ENCODE results near the gene GPATCH11.

GPATCH11 gene

DNA sequence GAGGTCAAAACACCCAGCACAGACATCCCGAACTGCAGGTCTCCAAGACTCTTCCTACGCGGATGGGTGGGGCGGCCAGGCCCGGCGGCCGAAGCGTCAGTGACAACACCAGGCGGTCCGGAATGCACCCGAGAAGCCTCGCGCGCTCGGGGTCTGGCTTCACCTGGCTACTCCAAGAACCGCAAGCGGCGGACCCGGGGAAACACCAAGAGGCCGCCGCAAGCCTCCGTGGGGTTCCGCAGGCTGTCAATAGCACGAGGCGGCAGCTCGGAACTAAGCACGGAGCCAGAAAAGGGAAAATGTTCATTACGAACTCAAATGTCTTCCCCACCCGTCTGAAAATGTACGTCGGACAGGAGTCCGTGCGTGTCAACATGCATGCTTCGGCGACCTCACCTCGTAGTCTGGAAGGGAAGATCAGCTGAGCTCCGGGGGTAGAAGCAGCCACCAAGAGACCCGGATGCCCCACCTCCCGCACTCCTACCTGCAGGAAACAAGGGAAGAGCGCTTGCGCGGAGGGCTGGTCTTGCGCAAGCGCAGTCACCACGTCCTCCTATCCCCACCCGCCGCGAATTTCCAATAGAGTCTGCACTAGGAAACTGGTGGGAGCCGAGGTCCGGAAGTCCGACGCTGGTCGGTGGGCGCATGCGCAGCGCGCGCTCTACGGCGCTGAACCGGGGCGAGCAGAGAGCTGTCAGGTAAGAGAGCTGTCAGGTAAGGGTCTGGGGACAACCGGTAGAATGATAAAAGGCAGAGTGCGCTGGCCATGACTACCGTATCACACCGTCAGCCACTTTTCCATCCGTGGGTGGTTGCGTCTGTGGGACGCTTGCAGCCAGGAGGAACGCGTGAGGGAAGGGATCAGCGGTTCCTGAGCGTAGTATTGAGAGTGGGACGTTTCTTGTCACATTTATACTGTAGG is at the start of gene GPATCH11, which contains the start of gene HEATR5B:
GPATCH11 (plus strand) TSS at position 646 of the 922 bp plus-strand sequence. CDS start 3,864 bp downstream, outside the sequence.
HEATR5B (minus strand) TSS at position 500 of the 922 bp plus-strand sequence. CDS start 958 bp downstream, outside the sequence.
- DNase-seq: peak; percentile 96

DNA sequence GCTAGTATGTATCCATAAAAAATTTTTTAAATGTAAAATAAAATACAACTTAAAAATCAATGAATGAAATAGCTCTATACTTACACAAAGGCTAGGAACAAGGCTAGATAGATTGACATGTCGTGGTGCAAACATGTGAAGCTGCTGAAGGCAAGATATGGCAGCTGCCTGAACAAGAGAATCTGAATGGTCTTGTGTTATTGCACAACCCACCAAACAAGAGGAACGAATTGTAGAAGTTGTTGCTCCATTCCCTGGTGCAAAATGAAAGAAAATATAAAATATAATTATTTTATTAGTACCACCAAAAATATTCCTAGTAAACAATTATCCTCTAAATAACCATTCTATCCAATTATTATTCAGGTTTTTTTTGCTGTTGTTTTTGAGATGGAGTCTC is 46.5 kb upstream of the GPATCH11 start:
- DNase-seq: no peak

- DNase-seq: no peak
Measured at GRCh38 chr2:37039580-37039979, 44.7 kb upstream of the GPATCH11 start.

DNA sequence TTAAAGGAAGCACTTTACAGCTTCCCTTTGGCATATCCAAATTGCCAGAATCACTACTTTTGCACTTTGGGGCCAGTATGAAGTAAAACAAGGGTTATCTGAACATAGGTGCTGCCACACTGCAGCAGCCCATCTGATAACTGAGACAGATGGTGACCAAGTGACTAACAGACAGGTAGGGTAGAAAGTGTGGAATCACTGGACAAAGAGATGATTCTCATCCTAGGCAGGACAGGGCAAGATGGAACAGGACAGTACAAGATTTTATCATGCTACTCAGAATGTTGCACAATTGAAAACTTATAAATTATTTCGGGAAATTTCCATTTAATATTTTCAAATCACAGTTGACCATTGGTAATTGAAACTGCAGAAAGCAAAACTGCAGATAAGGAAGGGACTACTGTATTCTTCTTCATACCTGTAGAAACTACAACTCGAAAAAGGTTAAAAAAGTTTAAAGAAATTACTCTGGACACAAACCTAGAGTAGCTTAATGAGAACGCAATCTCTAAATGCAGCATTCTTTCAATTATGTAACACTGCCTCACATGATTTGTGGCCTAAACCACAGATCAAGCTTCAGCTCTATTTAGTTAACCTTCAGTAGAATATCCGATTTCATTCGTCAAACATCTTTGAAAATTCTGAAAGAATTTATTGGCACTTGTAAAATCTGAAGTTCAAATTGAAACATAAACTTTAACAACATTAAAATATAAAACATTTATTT is 31.6 kb upstream of the GPATCH11 start:
- no peak for DNase-seq

DNA sequence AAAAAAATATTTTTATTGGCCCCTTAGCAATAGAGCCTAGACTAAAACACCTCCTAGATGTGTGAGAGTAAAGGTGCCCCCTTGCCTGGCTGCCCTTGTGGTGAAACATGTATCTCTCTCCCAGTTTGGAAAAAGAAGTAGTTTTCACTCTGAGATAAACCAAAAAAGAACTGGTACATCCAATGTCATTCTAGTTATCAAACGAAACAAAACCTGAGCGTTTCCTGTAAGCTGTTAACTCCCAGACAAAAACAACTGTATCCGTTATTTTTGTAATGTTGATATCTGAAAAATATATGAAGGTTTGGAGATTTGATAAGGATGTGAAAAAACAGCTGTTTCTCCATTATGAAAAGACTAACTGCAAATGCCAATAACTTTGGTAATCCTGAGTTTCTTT is 24.5 kb upstream of the GPATCH11 start:
- DNase-seq: no peak

DNA sequence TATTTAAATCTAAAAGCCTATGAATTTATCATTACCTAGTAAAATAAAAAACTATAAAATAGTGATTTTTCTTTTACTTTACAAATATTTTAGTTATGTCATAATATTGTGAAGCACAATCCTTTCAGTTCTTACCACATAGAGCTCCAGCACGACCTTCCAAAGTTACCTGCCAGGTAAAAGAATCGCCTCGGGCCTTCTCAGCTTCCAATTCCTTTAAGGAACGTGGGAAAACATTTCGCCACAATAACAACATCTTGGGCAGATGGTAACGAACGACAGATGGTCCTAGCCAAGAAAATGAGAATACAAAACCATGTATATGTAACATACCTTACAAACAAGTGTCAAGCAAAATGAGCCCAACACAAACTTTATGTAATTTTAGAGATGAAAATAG is 23.9 kb upstream of the GPATCH11 start:
- DNase-seq: no peak

DNA sequence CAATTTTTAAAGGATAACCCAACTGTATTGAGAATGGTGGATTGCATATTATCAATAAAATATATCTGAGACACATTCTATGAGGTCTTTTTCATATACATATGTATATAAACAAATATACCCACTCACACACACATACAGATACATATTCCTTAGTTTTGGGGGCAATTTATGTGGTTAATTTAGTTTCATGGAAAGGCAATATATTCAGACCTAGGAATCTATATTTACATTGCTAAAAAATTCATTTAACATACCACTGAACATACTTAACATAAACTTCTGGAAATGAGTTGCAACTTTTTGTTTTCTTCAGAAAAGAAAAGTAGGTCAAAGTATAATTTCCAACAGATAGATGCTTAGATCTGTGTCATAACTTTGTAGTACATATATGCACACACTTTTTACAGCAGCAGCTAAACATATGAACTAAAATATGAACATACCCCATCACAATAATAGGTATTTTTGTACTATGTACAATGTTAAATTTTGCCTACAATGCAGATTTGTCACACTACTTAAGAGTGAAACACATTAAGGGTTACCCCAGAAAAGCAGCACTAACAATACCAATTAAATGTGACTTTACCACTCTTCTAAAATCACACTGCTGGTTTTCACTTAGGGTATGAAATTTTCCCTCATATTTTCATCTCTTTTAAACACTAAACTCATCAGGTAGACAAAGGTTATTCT is 23.2 kb upstream of the GPATCH11 start:
- no peak for DNase-seq

- no peak for DNase-seq
Measured at GRCh38 chr2:37061776-37062175, 22.5 kb upstream of the GPATCH11 start.

DNA sequence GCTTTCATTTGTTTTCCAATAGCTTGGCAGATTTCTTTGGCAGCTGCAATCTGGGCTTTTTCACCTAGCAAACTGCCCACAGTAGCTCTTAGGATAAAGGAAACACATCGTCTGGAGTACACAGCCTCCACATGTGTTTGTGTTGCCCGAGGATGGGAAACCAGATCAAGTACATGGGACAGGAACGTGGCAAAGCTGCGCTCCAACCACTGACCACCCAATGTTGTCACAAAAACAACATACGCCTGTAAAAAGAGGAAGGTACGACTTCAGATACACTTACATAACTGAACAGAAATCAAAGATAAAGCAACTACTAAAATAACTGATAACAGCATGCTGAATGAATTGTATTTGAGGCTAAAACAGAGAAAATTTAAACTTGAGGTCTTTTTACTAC is 15.6 kb upstream of the GPATCH11 start:
- DNase-seq: no peak

DNA sequence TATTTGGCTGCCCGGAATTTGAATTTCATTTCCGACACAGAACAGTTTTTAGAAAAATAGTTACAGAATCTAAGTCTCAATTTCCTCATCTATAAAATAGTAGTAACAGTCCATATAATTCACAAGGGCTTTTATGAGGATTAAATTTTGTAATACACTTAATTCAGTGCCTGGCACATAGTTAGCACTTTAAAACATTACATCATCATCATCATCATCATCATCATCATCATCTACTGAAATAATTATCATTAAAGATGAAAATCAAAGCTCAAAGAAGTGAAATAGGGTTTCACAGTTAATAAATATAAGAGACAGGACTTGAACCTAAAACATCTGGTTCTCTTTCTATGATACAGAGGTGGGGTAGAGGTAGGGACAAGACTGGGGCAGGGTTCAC is 13.4 kb upstream of the GPATCH11 start:
- DNase-seq: no peak

DNA sequence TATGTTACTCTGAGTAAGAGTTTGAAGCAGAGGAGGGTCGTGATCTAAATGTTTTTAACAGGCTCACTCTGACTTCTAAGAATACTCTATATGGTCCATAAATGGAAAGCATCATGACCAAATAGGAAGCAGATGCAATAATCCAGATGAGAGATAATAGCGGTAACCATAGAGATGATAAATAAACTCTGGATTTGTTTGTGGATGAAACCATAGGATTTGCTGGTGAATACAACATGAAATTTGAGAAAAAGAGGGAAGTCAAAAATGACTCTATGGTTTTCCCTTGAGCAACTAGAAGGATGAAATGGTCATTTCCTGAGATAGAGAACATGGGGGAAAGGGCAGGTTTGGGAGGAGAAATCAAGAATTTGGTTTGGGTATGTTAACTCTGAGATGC is 4.1 kb upstream of the GPATCH11 start:
- DNase-seq: peak; percentile 65

GRCh38 chr2:37080689-37081088 is 3.6 kb upstream of the GPATCH11 start:
- DNase-seq: peak; percentile 40

DNA sequence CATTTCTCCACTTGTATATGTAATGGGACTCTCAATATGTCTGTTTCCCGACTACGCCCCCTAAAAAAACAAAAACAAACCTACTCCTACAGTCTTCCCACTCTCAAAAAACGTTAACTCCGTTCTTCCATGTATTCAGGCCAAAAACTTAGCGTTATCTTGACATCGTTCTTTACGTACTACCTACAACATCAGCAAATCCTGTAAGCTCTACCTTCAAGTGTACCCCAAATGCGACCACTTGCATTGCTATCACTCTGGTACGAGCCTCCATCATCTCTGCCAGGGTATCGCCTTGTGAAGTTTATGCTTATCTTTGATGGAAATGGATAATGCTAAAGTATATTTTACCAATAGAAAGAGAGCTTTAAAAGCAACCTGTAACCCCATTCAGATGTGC is 479 bp downstream of the GPATCH11 start:
- no peak for DNase-seq

DNA sequence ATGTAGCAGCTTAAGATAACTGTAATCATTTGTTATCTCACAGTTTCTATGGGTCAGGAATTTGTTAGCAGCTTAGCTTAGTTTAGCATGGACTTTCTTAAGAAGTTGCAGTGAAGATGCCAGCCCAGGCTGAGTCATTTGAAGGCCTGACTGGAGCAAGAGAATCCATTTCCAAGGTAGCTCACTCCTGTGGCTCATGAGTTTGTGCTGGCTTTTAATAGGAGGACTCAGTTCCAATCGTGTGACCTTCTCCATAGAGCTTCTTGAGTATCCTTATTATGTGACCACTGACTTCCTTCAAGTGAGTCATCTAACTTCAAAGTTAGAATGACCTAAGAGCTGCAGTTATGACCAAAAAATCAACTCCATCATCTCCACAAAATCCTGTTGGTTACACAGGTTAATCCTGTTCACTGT is 1.4 kb downstream of the GPATCH11 start:
- DNase-seq: peak; percentile 59

DNA sequence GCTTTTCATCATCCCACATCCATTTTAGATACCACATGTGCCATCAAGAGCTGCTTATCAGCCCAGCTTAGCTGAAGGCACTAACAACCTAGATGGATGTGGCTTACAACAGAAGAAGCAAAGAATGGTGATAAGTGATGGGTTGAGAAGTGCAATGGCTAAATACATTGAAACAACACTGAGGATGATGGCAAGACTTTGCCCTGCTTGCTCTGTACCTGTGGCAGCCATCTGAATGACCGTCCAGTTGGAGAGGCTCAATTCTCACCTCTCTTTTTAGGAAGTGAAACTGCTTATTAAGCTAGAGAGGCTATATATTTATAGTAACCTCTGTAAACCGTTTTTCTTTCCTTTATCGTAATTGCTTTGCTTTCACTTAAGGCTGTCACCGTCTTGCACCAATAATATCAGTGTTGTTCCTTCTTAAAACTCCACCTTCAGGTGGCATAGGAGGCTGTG is 5.7 kb downstream of the GPATCH11 start:
- peak; percentile 54 for DNase-seq

DNA sequence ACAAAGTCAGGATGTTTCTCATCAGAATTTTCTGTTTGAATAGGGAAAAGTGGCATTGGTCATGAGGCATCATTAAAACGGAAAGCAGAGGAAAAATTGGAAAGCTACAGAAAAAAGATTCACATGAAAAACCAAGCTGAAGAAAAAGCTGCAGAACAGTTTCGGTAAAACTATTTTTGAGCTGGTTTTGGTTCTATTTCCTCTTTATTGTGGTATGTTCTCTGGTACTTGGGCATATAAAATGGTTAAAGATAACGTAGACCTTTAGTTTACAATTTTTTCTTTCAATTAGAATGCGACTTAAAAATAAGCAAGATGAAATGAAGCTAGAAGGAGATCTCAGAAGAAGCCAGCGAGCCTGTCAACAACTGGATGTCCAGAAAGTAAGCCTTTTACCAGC is 7.6 kb downstream of the GPATCH11 start:
- no peak for DNase-seq

DNA sequence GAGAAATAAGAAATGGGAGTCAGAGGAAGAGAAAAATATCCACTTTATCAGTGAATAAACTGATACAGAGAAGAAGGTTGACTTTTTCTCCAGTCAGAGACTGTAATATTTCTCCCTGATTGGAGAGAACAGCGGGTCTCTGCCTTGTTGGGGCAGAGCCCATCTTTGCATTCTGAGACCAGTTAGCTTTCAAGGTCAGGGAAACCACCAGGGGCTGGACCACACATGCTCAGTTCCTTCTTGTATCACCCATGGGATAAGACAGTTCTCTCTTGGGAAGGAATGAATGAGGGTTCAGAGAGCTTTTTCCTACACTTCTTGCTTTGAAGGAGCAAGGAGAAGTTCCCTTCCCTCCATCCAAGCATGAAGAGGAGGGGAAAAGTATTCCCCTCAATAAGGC is 12.2 kb downstream of the GPATCH11 start:
- DNase-seq: no peak

- no peak for DNase-seq
Measured at GRCh38 chr2:37098416-37099118, 14.2 kb downstream of the GPATCH11 start.

DNA sequence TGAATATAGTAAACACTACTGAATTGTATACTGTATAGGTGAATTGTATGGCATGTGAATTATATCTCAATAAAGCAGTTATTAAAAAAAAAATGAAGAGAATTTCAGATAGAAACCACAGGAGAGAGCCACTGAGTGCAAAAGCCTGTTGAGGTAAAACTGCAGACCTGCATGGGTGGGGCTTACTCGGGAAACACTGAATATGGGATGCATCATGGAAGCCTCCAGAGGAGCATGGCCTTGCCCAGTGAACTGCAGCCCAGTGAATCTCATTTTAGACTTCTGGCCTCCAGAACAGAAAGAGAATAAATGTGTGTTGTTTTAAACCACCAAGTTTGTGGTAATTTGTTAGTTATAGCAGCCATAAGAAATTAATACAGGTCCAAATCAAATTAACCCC is 15.7 kb downstream of the GPATCH11 start:
- DNase-seq: no peak

DNA sequence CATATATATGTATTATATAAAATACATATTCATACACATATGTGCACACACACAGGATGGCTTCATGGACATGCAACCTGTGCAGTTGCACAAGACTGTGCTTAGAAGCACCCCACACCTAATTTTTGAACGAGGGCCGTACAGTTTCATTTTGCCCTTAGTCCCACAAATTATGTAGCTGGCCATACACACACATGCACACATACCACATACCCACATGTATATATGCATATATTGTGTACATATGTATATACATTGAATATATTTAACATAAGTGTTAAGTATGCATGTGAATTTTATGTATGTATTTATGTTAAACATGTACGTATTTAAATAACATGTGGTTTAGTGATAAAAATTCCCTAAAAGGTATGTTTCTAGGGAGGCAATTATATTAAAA is 18.3 kb downstream of the GPATCH11 start:
- DNase-seq: no peak

DNA sequence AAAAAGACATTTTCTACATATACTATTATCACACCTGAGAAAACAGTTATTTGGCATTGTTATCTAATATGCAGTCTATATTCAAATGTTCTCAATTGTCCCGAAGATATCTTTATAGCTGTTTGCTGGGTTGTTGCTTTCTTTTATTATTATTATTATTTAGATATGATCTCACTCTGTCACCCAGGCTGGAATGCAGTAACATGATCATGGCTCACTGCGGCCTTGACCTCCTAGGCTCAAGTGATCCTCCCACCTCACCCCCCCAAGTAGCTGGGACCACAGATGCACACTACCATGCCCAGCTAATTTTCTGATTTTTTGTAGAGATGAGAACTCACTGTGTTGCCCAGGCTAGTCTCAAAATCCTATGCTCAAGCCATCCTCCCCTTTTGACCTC is 19.9 kb downstream of the GPATCH11 start:
- no peak for DNase-seq

DNA sequence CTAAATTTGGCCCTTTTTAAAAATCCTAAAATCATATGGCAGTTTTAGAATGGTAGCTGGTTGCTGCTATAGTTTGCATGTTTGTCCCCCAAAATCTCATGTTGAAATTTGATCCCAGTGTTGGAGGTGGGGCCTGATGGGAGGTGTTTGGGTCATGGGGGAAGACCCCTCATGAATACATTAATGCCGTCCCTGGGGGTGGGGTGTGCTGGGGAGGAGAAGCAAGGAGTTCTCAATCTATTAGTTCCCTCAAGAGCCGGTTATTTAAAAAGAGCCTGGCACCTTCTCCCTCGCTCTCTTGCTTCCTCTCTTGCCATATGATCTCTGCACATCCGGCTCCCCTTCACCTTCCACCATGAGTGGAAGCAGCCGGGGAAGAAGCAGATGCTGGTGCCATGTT is 20.8 kb downstream of the GPATCH11 start:
- DNase-seq: no peak

DNA sequence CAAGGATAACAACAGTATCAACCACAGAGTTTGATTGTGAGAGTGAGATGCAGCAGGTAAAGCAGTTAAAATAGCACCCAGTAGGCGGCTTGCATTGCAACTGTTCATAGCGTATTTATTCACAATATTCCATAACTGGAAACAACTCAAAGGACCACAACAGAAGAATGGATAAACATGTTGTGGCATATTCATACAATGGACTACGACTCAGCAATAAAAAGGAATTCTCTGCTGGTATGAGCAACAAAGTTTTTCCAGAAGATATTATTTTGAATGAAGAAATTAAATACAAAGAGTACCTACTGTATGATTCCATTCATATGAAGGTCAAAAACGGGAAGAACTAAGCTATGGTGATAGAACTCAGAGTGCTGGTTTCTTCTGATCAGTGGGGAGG is 25.2 kb downstream of the GPATCH11 start:
- DNase-seq: no peak
